Inflammatory macrophage treated with lipopolysaccharide for 4 hours (primary cell): ENCODE measurements around the gene DOCK4.
"Not testable (repeated sequence)": the region's sequence is repeated elsewhere in the genome, so short reads cannot be mapped to it uniquely, and the experiment has no call there.

Experiments used
- DNase-seq: peaks from one replicate; pipeline ENCODE4 v3.0.0-alpha.2; 2020

The DOCK4 gene

GRCh38 chr7:112206238-112206990, at the start of gene DOCK4, which contains the start of gene ZNF277:
Gene DOCK4 (minus strand): TSS chr7:112206399. CDS start chr7:112206138, 261 bp downstream.
Gene ZNF277 (plus strand): TSS chr7:112206695. CDS start chr7:112206717, 22 bp downstream.
- DNase-seq = peak; percentile 100

GRCh38 chr7:112255388-112255720, 49.2 kb upstream of the DOCK4 start:
- DNase-seq = no peak

GRCh38 chr7:112254709-112255387, 48.6 kb upstream of the DOCK4 start:
- DNase-seq = no peak

DNA sequence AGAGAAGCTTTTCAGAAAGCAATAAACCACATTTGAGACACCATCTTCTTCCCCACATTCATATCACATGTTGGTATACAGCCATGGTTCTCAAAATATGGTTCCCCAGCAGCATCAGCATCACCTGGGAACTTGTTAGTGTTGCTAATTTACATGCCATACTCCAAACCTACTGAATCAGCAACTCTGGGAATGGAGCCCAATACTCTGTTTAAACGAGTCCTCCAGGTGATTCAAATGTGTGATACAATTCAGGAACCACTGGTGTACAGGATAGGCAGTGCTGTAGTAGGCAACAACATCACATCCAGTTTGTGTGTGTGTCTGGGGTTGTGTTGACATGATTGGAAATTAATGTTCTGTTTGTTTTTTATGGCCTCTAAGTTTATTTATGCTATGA, 48.0 kb upstream of the DOCK4 start:
- DNase-seq = no peak

- DNase-seq = no peak
Measured at GRCh38 chr7:112252691-112253090, 46.5 kb upstream of the DOCK4 start.

DNA sequence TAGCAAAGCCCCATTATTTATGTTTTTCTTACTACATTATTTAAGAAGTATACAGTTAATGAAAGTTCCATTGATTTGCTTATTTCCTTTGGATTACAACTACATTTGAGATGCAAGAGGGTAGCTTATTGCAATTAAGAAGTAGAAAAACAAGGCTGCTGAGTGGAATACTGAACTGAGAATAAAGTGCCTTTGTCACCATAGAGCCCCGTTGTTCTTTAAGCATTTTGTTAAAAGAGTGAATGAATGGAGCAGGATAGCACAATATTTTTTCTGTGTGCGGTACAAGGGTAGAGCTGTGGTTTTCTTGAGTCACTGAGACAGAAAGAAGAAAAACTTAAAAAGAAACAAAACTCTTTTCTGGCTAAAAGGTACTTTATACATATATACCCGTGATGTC, 45.9 kb upstream of the DOCK4 start:
- no peak for DNase-seq

DNA sequence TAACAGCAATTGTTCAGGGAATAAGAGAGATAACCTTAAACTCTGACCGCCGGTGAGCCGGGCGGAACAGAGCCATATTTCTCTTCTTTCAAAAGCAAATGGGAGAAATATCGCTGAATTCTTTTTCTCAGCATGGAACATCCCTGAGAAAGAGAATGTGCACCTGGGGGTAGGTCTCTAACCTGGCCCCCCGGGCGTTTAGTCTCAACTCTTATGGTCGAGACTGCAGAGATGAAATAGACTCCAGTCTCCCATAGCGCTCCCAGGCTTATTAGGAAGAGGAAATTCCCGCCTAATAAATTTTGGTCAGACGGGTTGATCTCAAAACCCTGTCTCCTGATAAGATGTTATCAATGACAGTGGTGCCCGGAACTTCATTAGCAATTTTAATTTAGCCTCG, 43.8 kb upstream of the DOCK4 start:
- DNase-seq = not testable (repeated sequence)

DNA sequence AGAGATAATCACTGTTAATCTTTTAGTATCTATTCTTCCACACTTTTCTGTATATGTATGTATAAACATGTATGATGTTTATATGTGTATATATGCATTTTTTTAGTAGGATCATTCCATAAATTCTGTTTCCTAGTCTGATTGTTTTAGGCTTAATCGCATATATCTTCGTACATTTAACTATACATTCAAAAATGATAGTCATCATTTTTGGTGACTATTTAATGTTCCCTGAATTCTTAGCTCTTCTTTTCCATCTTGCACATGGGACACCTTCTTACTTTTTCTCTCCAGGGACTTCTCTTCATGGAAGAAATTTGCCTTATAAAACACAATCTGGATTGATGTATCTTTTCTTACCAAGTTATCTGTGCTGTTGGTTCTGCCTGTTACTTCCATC, 42.4 kb upstream of the DOCK4 start:
- no peak for DNase-seq

GRCh38 chr7:112238852-112239610, 32.8 kb upstream of the DOCK4 start:
- DNase-seq = no peak

- DNase-seq = no peak
Measured at GRCh38 chr7:112238330-112238729, 32.1 kb upstream of the DOCK4 start.

GRCh38 chr7:112236597-112236996, 30.4 kb upstream of the DOCK4 start:
- no peak for DNase-seq

DNA sequence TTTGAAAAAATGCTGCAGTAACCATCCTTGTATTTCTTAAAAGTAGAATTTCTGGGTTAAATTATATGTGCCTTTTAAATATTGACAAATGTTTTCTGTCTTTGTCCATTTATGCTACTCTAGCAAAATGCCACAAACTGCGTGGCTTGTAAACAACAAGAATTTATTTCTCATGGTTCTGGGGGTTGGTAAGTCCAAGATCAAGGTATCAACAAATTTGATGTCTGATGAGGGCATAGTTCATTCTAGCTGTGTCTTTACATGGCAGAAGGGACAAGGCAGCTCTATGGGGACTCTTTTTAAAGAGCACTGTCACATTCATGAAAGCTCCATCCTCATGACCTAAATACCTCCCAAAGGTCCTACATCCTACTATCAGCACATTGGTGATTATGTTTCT, 27.9 kb upstream of the DOCK4 start:
- no peak for DNase-seq

- peak; percentile 58 for DNase-seq
Measured at GRCh38 chr7:112233048-112233697, 27.0 kb upstream of the DOCK4 start.

- no peak for DNase-seq
Measured at GRCh38 chr7:112232212-112232978, 26.2 kb upstream of the DOCK4 start.

- DNase-seq = no peak
Measured at GRCh38 chr7:112228632-112229031, 22.4 kb upstream of the DOCK4 start.

- DNase-seq = no peak
Measured at GRCh38 chr7:112226701-112227276, 20.6 kb upstream of the DOCK4 start.

DNA sequence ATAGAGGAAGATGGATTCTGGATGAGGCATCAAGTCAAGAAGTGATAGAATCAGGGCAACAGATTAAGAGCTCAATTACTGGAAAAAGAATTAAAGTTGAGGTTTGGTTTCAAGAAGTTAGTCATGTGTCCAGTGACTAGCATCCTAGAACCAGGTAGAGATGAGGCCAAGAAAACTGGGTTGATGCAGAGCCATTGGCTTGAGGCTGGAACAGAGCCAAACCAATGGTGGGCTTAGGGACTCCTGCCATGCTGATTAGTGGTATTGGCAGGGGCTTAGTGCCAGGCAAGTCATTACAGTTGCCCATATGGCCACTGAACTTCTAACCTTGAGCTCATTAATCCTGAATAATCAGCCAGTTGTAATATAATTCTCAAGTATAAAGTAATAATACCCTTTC, 18.8 kb upstream of the DOCK4 start:
- no peak for DNase-seq

DNA sequence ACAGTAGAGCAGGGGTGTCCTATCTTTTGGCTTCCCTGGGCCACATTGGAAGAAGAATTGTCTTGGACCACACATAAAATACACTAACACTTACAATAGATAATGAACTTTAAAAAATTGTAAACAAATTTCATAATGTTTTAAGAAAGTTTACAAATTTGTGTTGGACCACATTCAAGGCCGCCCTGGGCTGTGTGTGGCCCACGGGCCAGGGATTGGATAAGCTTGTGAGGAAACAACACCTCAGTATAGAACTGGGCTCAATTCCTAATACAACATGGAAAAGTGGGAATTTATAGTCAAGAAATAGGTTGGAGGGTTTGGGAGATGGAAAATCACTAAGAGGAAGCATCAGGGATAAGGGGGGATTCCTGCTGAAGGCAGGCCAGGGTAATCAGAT, 18.0 kb upstream of the DOCK4 start:
- no peak for DNase-seq

- no peak for DNase-seq
Measured at GRCh38 chr7:112223310-112223709, 17.1 kb upstream of the DOCK4 start.

DNA sequence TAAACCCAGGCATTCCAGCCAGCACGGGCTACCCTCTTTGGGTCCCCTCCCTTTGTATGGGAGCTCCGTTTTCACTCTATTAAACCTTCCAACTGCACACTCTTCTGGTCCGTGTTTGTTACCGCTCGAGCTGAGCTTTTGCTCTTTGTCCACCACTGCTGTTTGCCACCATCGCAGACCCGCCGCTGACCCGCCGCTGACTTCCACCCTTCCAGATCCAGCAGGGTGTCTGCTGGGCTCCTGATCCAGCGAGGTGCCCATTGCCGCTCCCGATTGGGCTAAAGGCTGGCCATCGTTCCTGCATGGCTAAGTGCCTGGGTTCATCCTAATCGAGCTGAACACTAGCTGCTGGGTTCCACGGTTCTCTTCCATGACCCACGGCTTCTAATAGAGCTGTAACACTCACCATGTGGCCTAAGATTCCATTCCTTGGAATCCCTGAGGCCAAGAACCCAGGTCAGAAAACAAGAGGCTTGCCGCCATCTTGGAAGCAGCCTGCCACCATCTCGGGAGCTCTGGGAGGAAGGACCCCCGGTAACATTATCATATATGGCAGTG, 14.8 kb upstream of the DOCK4 start:
- DNase-seq = no peak

DNA sequence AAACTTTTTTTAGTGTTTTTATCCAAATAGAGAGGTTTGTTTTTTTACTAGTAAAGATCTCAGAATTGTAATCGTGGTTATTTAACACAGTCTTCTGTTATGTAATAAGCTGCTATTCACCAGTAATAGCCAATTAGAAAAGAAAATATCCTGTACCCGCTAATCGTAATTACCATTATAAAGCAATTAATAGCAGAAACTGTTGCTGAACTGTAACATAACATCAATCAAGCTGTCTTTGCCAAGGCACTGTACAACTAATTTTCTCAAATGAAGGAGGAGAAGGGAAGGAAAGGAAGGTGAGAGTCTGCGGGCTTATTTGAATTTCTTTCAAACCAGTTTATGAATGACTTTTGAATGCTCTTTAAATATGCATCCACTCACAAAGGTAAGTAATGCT, 9.6 kb upstream of the DOCK4 start:
- DNase-seq = no peak

- DNase-seq = no peak
Measured at GRCh38 chr7:112214883-112215282, 8.7 kb upstream of the DOCK4 start.
